HepG2 (cell line): ENCODE measurements around the gene SCG2. TPM values are rescaled to one million over a fixed set of nuclear protein-coding genes. Genes with fewer than 3 reads are reported as not detected.

ENCODE experiments used
- FOXK1 ChIP-seq: sonication (generic); formaldehyde crosslinking; IDR thresholded peaks from 2 replicates; pipeline ENCODE4 v1.4.0; 2020; ENCODE audit warnings: low read depth, missing genetic modification reagents, borderline replicate concordance
- IRF2 ChIP-seq: IDR thresholded peaks from 2 replicates; pipeline ENCODE4 v1.6.1; 2018; ENCODE audit warnings: missing genetic modification reagents, missing compliant biosample characterization
- MXI1 ChIP-seq: IDR thresholded peaks from 3 replicates; pipeline ENCODE4 v1.6.1; 2012; ENCODE audit warnings: low read depth, low read length, inconsistent platforms, borderline replicate concordance
- USF2 ChIP-seq, 2 experiments: sonication (generic) in 1 of 2; formaldehyde crosslinking in 1 of 2; IDR thresholded peaks; 2 replicates each; pipeline versions ENCODE4 v1.5.1 to v1.6.1; 2011 to 2020; ENCODE audit warnings: borderline replicate concordance in 1 of 2, low read depth in 1 of 2, low read length in 1 of 2, mild to moderate bottlenecking in 1 of 2, missing genetic modification reagents in 1 of 2, moderate library complexity in 1 of 2
- ZNF142 ChIP-seq: sonication (generic); formaldehyde crosslinking; IDR thresholded peaks from 2 replicates; pipeline ENCODE4 v1.4.0; 2020; ENCODE audit warnings: missing genetic modification reagents
- polyA plus RNA-seq, 8 experiments: library from polyadenylated mRNA; depleted of rRNA in 3 of 8; stranded (reverse) in 7 of 8; unstranded in 1 of 8; fragments of >200 nt; fragmentation: Illumina TruSeq in 4 of 8; extraction: Trizol in 4 of 8; gene quantifications; 2 replicates each; pipeline versions ENCODE4 v1.2.1 to v1.2.3, GENCODE V29; 2011 to 2016; ENCODE audit warnings: low read depth in 4 of 8, missing spikeins in 1 of 8, mixed read lengths in 1 of 8; ENCODE audit not compliant: insufficient read depth in 1 of 8
- total RNA-seq, 5 experiments: library from RNA; depleted of rRNA; stranded (reverse); fragments of >200 nt; fragmentation: Illumina TruSeq; extraction: Trizol; gene quantifications; 2 replicates each; pipeline ENCODE4 v1.2.3, GENCODE V29; 2016; ENCODE audit warnings: low read depth in 1 of 5

Gene SCG2
- total and polyA plus RNA-seq, 2 of the 13 experiments (the other 11 are each of a cell fraction or from before 2014, with no cell fraction given) = not detected

- TF ChIP-seq ZNF142 (CRISPR knock-in tag) (no peak), FOXK1 (CRISPR knock-in tag) (no peak), IRF2 (CRISPR knock-in tag) (no peak), USF2 (IDR thresholded peaks at IDR 0.05; ENCODE audit: low read depth, low read length) (no peak), USF2 (CRISPR knock-in tag; IDR thresholded peaks at IDR 0.05; ENCODE audit: borderline replicate concordance) (no peak), MXI1 (no peak)
Observed at GRCh38 chr2:223601018-223601417, 1.1 kb downstream of the SCG2 start (continued).
